Suprapubic skin (tissue), 3 donors: Measurements from ENCODE around the gene HMGB4.

ENCODE experiments used
- CTCF ChIP-seq, 2 donors: fragments of 200-600 bp in 1 of 2; fragments of 450-650 bp in 1 of 2; sonication (generic) in 1 of 2; IDR thresholded peaks; one replicate each; pipeline ENCODE4 v1.5.1; 2016 to 2019; ENCODE audit warnings: antibody characterized with exemption in 2 of 2, mild to moderate bottlenecking in 1 of 2, moderate library complexity in 1 of 2
- POLR2A ChIP-seq, 2 donors: fragments of 450-650 bp; IDR thresholded peaks; one replicate each; pipeline ENCODE4 v1.6.1; 2017; ENCODE audit warnings: antibody characterized with exemption in 2 of 2, mild to moderate bottlenecking in 2 of 2, moderate library complexity in 2 of 2

- no peak for TF ChIP-seq CTCF (IDR thresholded peaks at IDR 0.05)
- TF ChIP-seq POLR2A (IDR thresholded peaks at IDR 0.05) = no peak
These were observed 41.5 kb upstream of the HMGB4 start for GRCh38 chr1:33822396-33822795.
